H1 (cell line): Measurements from ENCODE around the gene C1orf52. TPM values are rescaled to one million over a fixed set of nuclear protein-coding genes. Genes with fewer than 3 reads are reported as not detected.

ENCODE experiments used
- ATF2 ChIP-seq: IDR thresholded peaks from 2 replicates; pipeline ENCODE4 v1.6.1; 2012; ENCODE audit warnings: low read length, inconsistent platforms
- BRCA1 ChIP-seq: IDR thresholded peaks from 2 replicates; pipeline ENCODE4 v1.6.1; 2012; ENCODE audit warnings: low read depth, low read length, improper control_type of control experiment
- EZH2 ChIP-seq: fragments of 200-600 bp; sonication (generic); IDR thresholded peaks from 2 replicates; pipeline ENCODE4 v1.7.1; 2012; ENCODE audit warnings: low read depth, mild to moderate bottlenecking, moderate library complexity, low read length, inconsistent platforms; ENCODE audit not compliant: severe bottlenecking
- GABPA ChIP-seq: IDR thresholded peaks from 2 replicates; pipeline ENCODE4 v1.6.1; 2011; ENCODE audit warnings: mild to moderate bottlenecking, low read length, moderate library complexity, borderline replicate concordance; ENCODE audit not compliant: insufficient read depth
- HDAC2 ChIP-seq, 2 experiments: fragments of 300-600 bp in 1 of 2; sonication (generic) in 1 of 2; IDR thresholded peaks; 2 replicates each; pipeline ENCODE4 v1.6.1; 2011 to 2012; ENCODE audit warnings: low read depth in 2 of 2, low read length in 2 of 2, mild to moderate bottlenecking in 2 of 2, moderate library complexity in 2 of 2, borderline replicate concordance in 1 of 2, inconsistent platforms in 1 of 2
- KDM1A ChIP-seq: fragments of 200-600, 300-600 bp; sonication (generic); IDR thresholded peaks from 2 replicates; pipeline ENCODE4 v1.7.1; 2016; ENCODE audit warnings: mild to moderate bottlenecking, low read length, borderline replicate concordance
- MAX ChIP-seq: IDR thresholded peaks from 2 replicates; pipeline ENCODE4 v1.6.1; 2012; ENCODE audit warnings: inconsistent platforms
- PHF8 ChIP-seq: fragments of 200-600 bp; sonication (generic); conservative IDR thresholded peaks from 2 replicates; pipeline ENCODE4 v1.7.1; 2012; ENCODE audit warnings: low read depth, mild to moderate bottlenecking, inconsistent platforms, low read length, moderate library complexity
- POLR2A ChIP-seq, 2 experiments: IDR thresholded peaks; 1 replicate in 1 of 2; 2 replicates in 1 of 2; pipeline ENCODE4 v1.6.1; 2011; ENCODE audit warnings: low read depth in 2 of 2, low read length in 2 of 2, mild to moderate bottlenecking in 2 of 2; ENCODE audit errors: control extremely low read depth in 1 of 2
- RBBP5 ChIP-seq: IDR thresholded peaks from 2 replicates; pipeline ENCODE4 v1.7.1; 2012; ENCODE audit warnings: low read depth, mild to moderate bottlenecking, inconsistent platforms, low read length, moderate library complexity, borderline replicate concordance
- SAP30 ChIP-seq: fragments of 300-600 bp; sonication (generic); IDR thresholded peaks from 2 replicates; pipeline ENCODE4 v1.7.1; 2012; ENCODE audit warnings: low read length, moderate library complexity, mild to moderate bottlenecking, inconsistent platforms; ENCODE audit not compliant: insufficient read depth, insufficient replicate concordance
- SIN3A ChIP-seq, 2 experiments: IDR thresholded peaks in 1 of 2; conservative IDR thresholded peaks in 1 of 2; 2 replicates each; pipeline ENCODE4 v1.6.1; 2011 to 2012; ENCODE audit warnings: low read length in 2 of 2, improper control_type of control experiment in 1 of 2, low read depth in 1 of 2, mild to moderate bottlenecking in 1 of 2
- TAF1 ChIP-seq: IDR thresholded peaks from 2 replicates; pipeline ENCODE4 v1.6.1; 2011; ENCODE audit warnings: mild to moderate bottlenecking, low read depth, low read length
- polyA plus RNA-seq, 7 experiments: library from polyadenylated mRNA; depleted of rRNA in 3 of 7; stranded (reverse) in 5 of 7; unstranded in 2 of 7; fragments of >200 nt in 5 of 7; fragments of 200-250 nt in 2 of 7; gene quantifications; 1 replicate in 5 of 7; 2 replicates in 1 of 7; 4 replicates in 1 of 7; pipeline versions ENCODE4 v1.2.1 to v1.2.3, GENCODE V29; 2011 to 2013; ENCODE audit warnings: missing spikeins in 2 of 7, mixed read lengths in 2 of 7
- total RNA-seq: library from RNA; stranded (reverse); fragmentation: NEBNext Ultra II Directional; extraction: Animal tissue kit (Norgen Biotek cat#: 25700); gene quantifications from 2 replicates; pipeline ENCODE4 v1.2.1, GENCODE V29; 2021

The C1orf52 gene
- total and polyA plus RNA-seq, 2 of the 8 experiments (the other 6 are each of a cell fraction or from before 2014, with no cell fraction given) = 29.2 to 39.1 TPM

- TF ChIP-seq ATF2 (no peak), MAX (peak; percentile 78), PHF8 (peak; percentile 95), TAF1 (peak; percentile 69), HDAC2 (IDR thresholded peaks at IDR 0.05; ENCODE audit: borderline replicate concordance in 1 of 2, low read depth in 2 of 2, low read length in 2 of 2) (no peak), RBBP5 (0 out of 2 replicates have a peak, but pooled peaks have one; percentile 56), EZH2 (no peak), POLR2A (IDR thresholded peaks at IDR 0.05; ENCODE audit: control extremely low read depth in 1 of 2, low read depth in 2 of 2, low read length in 2 of 2) (peak; percentile 50 to 91), SIN3A (conservative IDR thresholded peaks at IDR 0.05 in 1 of 2, IDR thresholded peaks at IDR 0.05 in 1 of 2; ENCODE audit: low read depth in 1 of 2, low read length in 2 of 2) (peak; percentile 73 to 83; a peak in 1 of 4 replicates), KDM1A (no peak), BRCA1 (no peak), SAP30 (peak; percentile 62), GABPA (peak; percentile 95)
- TF ChIP-seq, all 59 proteins: peak for 27
These were observed at the start of gene C1orf52 (continued) for GRCh38 chr1:85259118-85259911.
